Right kidney (tissue), 1 donor: ENCODE results near the gene PER3.

Experiments
- DNase-seq: peaks from one replicate; pipeline ENCODE4 v3.0.0-alpha.2; 2016

The PER3 gene

GRCh38 chr1:7833035-7833434 is 48.9 kb downstream of the PER3 start:
- DNase-seq, result no peak

GRCh38 chr1:7838714-7839113 is 54.6 kb downstream of the PER3 start:
- DNase-seq, result no peak

GRCh38 chr1:7839526-7839925 is 55.4 kb downstream of the PER3 start:
- DNase-seq, result no peak

GRCh38 chr1:7842517-7842916 is 58.4 kb downstream of the PER3 start:
- no peak for DNase-seq

- no peak for DNase-seq
Measured at GRCh38 chr1:7845761-7846160, 61.7 kb downstream of the PER3 start.

GRCh38 chr1:7846656-7847055 is 62.6 kb downstream of the PER3 start:
- DNase-seq, result no peak

- no peak for DNase-seq
Measured at GRCh38 chr1:7847599-7847998, 63.5 kb downstream of the PER3 start.

- no peak for DNase-seq
Measured at GRCh38 chr1:7850786-7851185, 66.7 kb downstream of the PER3 start.

- no peak for DNase-seq
Measured at GRCh38 chr1:7852804-7853683, 69.0 kb downstream of the PER3 start, which contains the start of gene UTS2. UTS2 (minus strand) TSS chr1:7853065; CDS start chr1:7853003, 62 bp downstream.

GRCh38 chr1:7853684-7854026 is 69.6 kb downstream of the PER3 start:
- no peak for DNase-seq

GRCh38 chr1:7856345-7856744 is 72.3 kb downstream of the PER3 start:
- no peak for DNase-seq

- no peak for DNase-seq
Measured at GRCh38 chr1:7857000-7857399, 72.9 kb downstream of the PER3 start.

GRCh38 chr1:7857985-7858384 is 73.9 kb downstream of the PER3 start:
- DNase-seq, result no peak

- no peak for DNase-seq
Measured at GRCh38 chr1:7859406-7859805, 75.3 kb downstream of the PER3 start.

- no peak for DNase-seq
Measured at GRCh38 chr1:7860130-7860529, 76.0 kb downstream of the PER3 start.

- no peak for DNase-seq
Measured at GRCh38 chr1:7861452-7861851, 77.4 kb downstream of the PER3 start.

GRCh38 chr1:7862211-7863060 is 78.3 kb downstream of the PER3 start:
- no peak for DNase-seq

- DNase-seq, result no peak
Measured at GRCh38 chr1:7863756-7864328, 79.8 kb downstream of the PER3 start.

- DNase-seq, result no peak
Measured at GRCh38 chr1:7865978-7866377, 81.9 kb downstream of the PER3 start.

GRCh38 chr1:7868070-7868780 is 84.1 kb downstream of the PER3 start:
- no peak for DNase-seq

- DNase-seq, result no peak
Measured at GRCh38 chr1:7869136-7869920, 85.2 kb downstream of the PER3 start.

- DNase-seq, result no peak
Measured at GRCh38 chr1:7871136-7871535, 87.0 kb downstream of the PER3 start.
